GM21447 (cell line): ENCODE results near the gene PTPRO.

ENCODE experiments used
- ATAC-seq: cut with Tn5 transposase; IDR thresholded peaks from one replicate; pipeline ENCODE4 v1.9.1; 2021; ENCODE audit not compliant: unreplicated experiment

The PTPRO gene

DNA sequence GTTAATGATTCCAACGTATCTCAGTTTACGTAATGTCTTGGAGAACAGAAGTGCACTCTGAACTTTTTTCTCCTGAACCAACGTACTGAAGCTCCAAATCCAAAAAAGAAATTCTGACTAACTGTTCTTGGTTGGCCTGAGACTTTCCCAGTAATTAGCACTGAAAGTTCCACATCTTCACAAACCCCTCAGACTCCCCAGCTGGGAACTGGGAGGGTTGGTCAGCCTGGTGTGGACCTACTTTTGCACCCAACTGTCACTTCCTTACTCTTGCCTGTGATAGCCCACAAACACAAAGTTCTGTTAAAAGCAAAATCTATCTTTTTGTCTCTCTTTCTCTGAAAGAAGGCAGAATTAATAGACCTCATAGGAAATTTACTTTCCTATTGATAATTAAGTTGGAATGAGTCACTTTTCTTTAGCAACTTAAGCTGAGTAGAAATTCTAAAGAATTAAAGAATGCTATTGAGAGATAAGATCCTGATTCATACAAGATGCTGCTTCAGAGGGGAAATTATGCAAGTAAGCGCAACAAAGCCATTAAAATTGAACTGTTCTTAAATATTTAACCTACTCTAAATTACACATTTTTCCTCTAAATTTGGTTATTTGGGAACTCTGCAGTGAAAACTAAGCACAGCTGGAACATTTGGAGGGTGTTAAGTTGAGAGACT is 311.8 kb downstream of the PTPRO start:
- ATAC-seq, result no peak

DNA sequence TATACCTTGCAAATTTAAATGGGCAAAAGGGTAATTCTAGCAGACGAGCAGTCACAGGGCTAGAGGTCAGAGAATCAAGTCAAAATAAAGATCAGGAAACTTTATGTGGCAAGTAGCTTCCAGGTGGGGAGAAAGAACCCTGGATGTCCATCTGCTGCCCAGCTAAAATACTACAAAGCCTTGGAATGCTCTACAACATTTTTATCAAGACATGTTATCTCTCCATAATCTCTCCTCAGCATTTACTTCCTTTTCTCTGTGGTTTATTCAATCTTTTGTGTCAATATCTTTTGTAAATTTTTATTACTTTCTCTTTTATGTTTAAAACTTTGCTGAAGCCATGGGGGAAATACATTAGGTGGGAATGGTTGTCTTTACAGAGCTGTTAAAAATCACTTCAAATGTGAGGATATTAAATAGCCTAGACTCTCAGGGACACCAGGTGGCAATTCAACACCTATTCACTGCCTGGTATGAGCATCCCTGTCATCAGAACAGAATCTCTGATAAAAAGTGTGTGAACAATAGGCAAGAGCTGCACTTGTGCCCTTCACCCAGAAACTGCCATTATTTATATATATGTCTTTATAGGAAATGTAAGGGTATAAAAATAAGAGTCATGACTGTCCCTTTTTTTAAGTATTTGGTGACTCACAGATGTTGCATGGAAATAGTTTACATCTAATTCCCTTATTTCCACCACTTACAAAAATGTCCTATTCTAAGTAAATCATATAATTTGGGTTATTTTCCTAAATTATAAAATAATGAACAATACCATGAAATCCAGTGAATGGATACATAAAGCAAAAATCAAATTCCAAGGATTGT is 314.0 kb downstream of the PTPRO start:
- no peak for ATAC-seq

DNA sequence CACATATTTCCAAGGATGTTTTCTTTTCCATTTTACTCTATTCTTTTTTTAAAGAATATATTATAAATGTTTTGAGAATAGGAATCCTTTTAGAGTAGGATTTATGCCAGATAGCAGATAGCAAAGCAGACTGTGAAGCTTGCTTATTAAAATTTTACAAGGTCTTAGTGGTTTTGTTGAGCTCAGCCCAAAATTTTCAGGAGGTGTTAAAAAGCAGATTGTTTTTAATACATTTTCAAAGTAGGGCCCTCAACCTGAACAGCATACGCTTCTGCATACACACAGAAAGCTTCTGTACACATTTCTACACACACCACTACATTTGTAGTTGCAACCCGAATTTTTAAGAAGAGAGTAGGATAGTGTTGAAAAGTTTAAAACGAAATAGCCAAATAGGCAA is 315.9 kb downstream of the PTPRO start:
- ATAC-seq, result no peak

DNA sequence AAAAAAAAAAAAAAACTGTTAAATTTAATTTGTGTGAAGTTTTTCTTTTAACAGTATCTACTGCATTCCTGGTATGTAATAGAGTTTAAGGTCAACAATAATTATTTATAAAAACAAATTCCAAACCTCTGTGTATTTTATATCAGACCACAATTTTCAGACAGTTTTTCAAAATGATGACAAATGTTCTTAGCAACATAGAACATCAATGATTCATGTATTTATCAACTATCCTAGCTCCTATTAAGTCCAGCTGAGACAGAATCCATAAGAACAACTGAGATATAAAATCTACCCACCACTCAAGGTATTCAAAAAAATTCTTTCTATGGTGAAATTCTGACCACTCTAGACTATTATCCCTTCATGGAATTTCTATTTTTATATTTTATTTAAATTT is 322.4 kb downstream of the PTPRO start:
- no peak for ATAC-seq

DNA sequence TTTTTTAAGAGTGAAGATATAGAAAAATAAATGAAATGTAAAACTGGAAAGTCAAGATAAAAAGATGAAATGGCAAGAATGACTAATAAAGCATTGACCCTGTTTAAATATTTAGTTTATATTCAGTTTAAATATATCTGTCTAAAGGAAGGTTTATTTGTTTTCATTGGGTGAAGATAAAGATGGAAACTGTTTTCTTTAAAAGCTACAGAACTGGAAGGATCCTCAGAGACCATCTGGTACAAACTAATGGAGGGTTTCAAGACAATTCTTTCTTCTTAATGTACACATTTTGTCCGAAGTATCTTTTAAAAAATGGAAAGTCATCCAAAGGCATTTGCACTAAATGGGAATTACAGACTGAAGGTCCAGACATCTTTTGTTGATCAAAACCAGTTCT is 324.3 kb downstream of the PTPRO start:
- no peak for ATAC-seq
